ENCODE data around the gene SARDH. TPM values are rescaled to one million over a fixed set of nuclear protein-coding genes. Genes with fewer than 3 reads are reported as not detected.

SARDH gene
- total and polyA plus RNA-seq, 2 of the 13 experiments (the other 11 are each of a cell fraction or from before 2014, with no cell fraction given), result 11.6 to 34.9 TPM

GRCh38 chr9:133714606-133715294 is 23.4 kb downstream of the SARDH start (continued):
- TF ChIP-seq ARID4A (CRISPR knock-in tag; IDR thresholded peaks at IDR 0.05; ENCODE audit: borderline replicate concordance), result peak; percentile 60; the same call in 1 of the 2 replicates
- peak; percentile 74 to 84 for TF ChIP-seq NR2F1 (CRISPR knock-in tag; IDR thresholded peaks at IDR 0.05)
- peak; percentile 100 for TF ChIP-seq JUND (CRISPR knock-in tag; IDR thresholded peaks at IDR 0.05)
- TF ChIP-seq ZNF782 (CRISPR knock-in tag; IDR thresholded peaks at IDR 0.05; ENCODE audit: borderline replicate concordance), result peak; percentile 70; the same call in 1 of the 2 replicates
- no peak for TF ChIP-seq SRSF4 (IDR thresholded peaks at IDR 0.05; ENCODE audit: low read depth, low read length, poor library complexity, severe bottlenecking)
- TF ChIP-seq RBM22 (optimal IDR thresholded peaks at IDR 0.05; ENCODE audit: low read length), result no peak
- TF ChIP-seq CHD4 (IDR thresholded peaks at IDR 0.05; ENCODE audit: borderline replicate concordance, low read length), result 0 out of 2 replicates have a peak, but pooled peaks have one; percentile 8
- TF ChIP-seq SMC3 (IDR thresholded peaks at IDR 0.05; ENCODE audit: low read length), result no peak
- TF ChIP-seq HOXA3 (CRISPR knock-in tag; IDR thresholded peaks at IDR 0.05), result peak; percentile 88
- TF ChIP-seq MAFF (IDR thresholded peaks at IDR 0.05; ENCODE audit: low read depth, low read length), result no peak
- TF ChIP-seq HMGXB4 (CRISPR knock-in tag; IDR thresholded peaks at IDR 0.05; ENCODE audit: borderline replicate concordance in 1 of 2, low read depth in 1 of 2), result peak in 1 of 2 experiments; percentile 25; a peak in 1 of 4 replicates
- TF ChIP-seq ZNF329 (CRISPR knock-in tag; IDR thresholded peaks at IDR 0.05; ENCODE audit: low read depth), result no peak
- TF ChIP-seq TIGD3 (CRISPR knock-in tag; IDR thresholded peaks at IDR 0.05; ENCODE audit: borderline replicate concordance), result no peak
- no peak for TF ChIP-seq TCF12 (IDR thresholded peaks at IDR 0.05)
- peak; percentile 70; the same call in 1 of the 2 replicates for TF ChIP-seq TCF12 (CRISPR knock-in tag; IDR thresholded peaks at IDR 0.05)
- no peak for TF ChIP-seq ZNF224 (CRISPR knock-in tag; IDR thresholded peaks at IDR 0.05)
- no peak for TF ChIP-seq BATF2 (CRISPR knock-in tag; IDR thresholded peaks at IDR 0.05)
- no peak for TF ChIP-seq NR0B2 (CRISPR knock-in tag; IDR thresholded peaks at IDR 0.05)
- TF ChIP-seq SIX4 (CRISPR knock-in tag; IDR thresholded peaks at IDR 0.05), result no peak; the same call in 1 of the 2 replicates
- no peak for TF ChIP-seq ZNF562 (CRISPR knock-in tag; IDR thresholded peaks at IDR 0.05; ENCODE audit: borderline replicate concordance)
